Lower leg skin (tissue), 3 donors: Measurements from ENCODE around the gene SLCO1A2.

Experiments
- POLR2A ChIP-seq, 2 donors: fragments of 450-650 bp; IDR thresholded peaks; one replicate each; pipeline ENCODE4 v1.6.1; 2016 to 2017; ENCODE audit warnings: antibody characterized with exemption in 2 of 2, mild to moderate bottlenecking in 1 of 2, moderate library complexity in 1 of 2
- TF ChIP-seq, protein P1 (sequence below), 3 donors: fragments of 450-650 bp; IDR thresholded peaks; one replicate each; pipeline ENCODE4 v1.5.1; 2016; ENCODE audit warnings: antibody characterized with exemption in 3 of 3, mild to moderate bottlenecking in 3 of 3, moderate library complexity in 2 of 3

DNA sequence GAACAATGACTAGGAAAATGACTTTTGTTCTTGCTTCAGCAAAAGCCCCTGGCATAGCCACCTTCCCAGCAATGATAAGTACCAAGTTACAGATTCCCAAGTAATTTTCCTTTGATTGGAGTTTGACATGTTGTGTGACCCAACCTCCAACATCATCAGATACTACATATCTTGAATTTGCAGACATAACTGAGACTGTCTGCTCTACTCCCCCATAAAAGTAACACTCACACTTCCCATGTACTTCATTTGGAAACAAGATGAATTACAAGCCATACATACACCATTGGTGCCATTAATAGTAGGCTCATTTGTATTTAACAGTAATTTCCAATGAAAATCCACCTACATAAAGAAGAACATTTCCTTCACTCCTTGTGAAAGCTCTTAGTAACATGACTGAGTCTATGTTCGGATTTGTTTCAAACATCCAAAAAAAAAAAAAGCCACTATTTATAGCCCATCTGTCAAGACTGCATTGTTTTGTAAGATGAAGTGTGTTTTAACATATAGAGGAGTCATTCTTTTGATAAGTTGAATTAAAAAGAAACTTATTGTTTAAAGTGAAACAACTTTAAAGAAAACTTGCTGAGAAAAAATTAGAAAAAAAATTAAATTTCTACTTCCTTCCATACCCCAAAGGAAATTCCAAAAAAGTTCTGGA is 12.0 kb upstream of the SLCO1A2 start:
- TF ChIP-seq, protein P1, sequence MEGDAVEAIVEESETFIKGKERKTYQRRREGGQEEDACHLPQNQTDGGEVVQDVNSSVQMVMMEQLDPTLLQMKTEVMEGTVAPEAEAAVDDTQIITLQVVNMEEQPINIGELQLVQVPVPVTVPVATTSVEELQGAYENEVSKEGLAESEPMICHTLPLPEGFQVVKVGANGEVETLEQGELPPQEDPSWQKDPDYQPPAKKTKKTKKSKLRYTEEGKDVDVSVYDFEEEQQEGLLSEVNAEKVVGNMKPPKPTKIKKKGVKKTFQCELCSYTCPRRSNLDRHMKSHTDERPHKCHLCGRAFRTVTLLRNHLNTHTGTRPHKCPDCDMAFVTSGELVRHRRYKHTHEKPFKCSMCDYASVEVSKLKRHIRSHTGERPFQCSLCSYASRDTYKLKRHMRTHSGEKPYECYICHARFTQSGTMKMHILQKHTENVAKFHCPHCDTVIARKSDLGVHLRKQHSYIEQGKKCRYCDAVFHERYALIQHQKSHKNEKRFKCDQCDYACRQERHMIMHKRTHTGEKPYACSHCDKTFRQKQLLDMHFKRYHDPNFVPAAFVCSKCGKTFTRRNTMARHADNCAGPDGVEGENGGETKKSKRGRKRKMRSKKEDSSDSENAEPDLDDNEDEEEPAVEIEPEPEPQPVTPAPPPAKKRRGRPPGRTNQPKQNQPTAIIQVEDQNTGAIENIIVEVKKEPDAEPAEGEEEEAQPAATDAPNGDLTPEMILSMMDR (IDR thresholded peaks at IDR 0.05), result no peak
- no peak for TF ChIP-seq POLR2A (IDR thresholded peaks at IDR 0.05)
